ENCODE measurements around the gene ESYT1. TPM values are rescaled to one million over a fixed set of nuclear protein-coding genes. Genes with fewer than 3 reads are reported as not detected.

Gene ESYT1
- 24.4 TPM for total RNA-seq

GRCh38 chr12:56127888-56128669 is at the start of gene ESYT1:
Gene ESYT1 (plus strand): TSS chr12:56128267. CDS start chr12:56128320, 53 bp downstream.

DNA sequence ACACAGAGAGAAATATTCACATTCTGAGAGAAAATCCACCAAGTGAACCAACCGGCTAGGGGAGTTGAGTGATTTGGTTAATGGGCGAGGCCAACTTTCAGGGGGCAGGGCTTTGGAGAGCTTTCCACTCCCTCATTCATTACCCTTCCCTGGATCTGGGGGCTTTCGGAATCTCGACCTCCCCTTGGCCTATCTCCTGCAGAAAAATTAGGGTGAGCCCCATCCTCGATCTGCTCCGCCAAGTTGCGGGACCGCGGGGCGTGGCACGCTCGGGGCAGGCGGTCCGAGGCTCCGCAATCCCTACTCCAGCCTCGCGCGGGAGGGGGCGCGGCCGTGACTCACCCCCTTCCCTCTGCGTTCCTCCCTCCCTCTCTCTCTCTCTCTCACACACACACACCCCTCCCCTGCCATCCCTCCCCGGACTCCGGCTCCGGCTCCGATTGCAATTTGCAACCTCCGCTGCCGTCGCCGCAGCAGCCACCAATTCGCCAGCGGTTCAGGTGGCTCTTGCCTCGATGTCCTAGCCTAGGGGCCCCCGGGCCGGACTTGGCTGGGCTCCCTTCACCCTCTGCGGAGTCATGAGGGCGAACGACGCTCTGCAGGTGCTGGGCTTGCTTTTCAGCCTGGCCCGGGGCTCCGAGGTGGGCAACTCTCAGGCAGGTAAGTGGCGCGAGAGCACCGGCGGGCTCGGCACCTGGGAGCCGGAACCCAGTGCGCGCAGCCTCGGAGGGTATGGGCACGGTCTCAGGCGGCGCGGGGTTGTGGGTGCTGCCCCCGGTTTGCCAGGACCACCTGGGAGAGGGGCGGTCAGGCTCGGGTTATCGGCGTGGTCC is 48.1 kb upstream of the ESYT1 start, which contains the start of gene ERBB3:
TSS of gene ERBB3 (plus strand) at position 443 of the 833 bp plus-strand sequence. CDS start at position 579, 136 bp downstream.

DNA sequence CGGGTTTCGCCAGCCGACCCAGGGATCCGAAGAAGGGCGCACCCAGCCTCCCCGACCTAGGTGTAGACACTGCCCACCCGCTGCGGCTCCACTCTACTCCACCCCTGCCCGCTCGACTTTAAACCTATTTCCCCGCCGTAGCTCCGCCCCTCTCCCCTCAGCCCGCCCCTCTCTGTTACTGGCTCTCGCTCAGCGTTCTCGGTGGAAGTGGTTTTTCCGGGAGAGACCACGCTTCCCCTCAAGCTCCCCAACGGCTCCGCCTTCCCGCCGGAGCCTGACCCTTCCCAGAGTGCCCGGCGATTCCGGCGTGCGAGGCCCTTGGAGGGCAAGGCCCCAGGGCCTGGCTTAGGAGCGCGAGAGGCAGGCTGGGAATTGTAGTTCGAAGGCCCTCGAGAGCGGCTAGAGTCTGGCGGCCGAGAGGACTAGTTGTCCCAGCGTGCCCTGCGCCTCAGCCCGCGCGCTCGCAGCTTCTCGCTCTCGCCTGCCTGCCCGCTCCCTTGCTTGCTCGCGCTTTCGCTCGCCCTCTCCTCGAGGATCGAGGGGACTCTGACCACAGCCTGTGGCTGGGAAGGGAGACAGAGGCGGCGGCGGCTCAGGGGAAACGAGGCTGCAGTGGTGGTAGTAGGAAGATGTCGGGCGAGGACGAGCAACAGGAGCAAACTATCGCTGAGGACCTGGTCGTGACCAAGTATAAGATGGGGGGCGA is 23.8 kb upstream of the ESYT1 start, which contains the start of gene PA2G4:
TSS of gene PA2G4 (plus strand) at position 451 of the 706 bp plus-strand sequence. CDS start at position 630, 179 bp downstream.

GRCh38 chr12:56116267-56117081 is 11.6 kb upstream of the ESYT1 start, which contains the start of gene RPL41:
Gene RPL41 (plus strand): TSS chr12:56116633.

GRCh38 chr12:56117778-56118687 is 10.0 kb upstream of the ESYT1 start, which contains the start of gene ZC3H10:
Gene ZC3H10 (plus strand): TSS chr12:56118266. CDS start chr12:56120563, 2,297 bp downstream.

GRCh38 chr12:56152132-56152755 is 24.2 kb downstream of the ESYT1 start, which contains the start of gene MYL6B:
Gene MYL6B (plus strand): TSS chr12:56152587. CDS start chr12:56153919, 1,332 bp downstream.

DNA sequence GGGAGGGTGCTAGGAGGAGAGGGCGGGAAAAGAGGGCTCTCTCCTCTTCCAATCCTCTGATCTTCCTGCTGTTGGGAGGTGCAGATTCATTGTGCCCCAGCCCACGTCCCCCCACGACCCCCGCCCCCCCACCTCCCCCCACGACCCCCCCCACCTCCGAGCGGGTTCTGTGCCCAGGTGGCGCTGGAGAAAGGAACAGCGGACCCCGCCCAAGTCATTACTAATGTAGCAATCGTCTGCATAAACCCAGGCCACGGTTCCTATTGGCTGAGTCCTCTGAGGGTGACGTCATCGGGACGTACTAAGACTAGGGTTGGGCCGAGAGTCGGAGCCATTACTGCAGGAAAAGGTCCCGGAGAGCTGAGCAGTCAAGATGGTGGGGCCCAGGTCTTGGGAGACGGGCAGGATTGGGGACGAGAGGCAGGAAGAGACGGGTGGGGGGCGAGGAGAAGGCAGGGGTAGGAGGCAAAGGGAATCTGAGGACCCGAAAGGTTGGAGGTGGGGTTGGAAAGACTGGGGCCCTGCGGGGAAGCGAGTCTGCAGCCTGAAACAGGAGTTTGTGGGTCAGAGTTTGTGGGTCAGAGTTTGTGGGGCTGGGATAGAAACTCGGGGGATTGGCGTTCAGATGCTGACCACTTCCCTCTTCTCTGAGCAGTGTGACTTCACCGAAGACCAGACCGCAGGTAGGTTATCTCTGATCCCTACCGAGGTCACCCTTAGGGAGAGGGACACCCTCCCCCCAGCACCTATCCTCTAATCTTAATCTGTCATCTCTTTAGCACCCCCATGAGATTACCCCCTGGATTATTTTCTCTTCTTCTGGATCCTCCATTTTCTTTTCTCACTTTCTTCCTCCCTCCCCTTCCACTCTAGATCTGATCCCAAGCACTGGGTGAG is 30.2 kb downstream of the ESYT1 start, which contains the start of gene MYL6:
TSS of gene MYL6 (plus strand) at position 331 of the 897 bp plus-strand sequence. CDS start at position 374, 43 bp downstream.

DNA sequence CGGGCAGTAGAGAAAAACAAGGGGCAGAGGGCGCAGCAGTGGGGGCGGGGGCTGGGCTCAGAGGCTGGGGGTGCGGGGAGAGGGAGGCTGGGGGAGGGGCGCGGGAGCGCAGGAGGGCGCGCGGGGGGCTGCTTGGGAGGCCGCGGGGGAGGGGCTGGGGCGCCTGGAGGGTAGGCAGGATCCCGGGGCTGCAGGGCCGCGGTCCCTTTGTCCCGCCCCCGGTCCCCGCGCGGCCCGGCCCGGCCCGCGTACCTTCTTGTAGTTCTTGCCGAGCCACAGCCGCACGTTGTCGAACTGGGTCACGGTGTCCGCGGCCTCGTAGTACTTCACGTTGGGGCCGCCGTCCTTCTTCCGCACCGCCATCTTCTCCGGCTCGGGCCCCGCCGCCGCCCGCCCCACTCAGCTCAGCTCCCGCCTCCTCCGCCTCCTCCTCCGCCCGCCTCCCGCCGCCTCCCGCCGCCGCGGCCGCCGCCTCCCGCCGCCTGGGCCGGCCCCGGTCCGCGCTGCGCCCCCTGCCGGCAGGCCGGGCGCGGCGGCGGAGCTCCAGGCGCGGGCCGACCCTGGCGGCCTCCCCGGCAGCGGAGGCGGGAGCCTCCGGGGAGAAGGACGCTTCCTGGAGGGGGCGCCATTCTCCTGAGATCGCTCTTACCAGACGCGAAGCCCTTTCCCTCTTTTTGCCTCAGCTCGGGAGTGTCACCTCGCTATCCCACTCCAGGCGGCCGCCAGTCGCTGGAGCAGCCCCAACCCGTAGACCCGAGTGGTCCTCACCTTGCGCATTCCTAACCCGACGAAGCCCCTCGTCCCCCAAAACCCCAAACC is 61.2 kb downstream of the ESYT1 start, which contains the start of gene SMARCC2:
TSS of gene SMARCC2 (minus strand) at position 385 of the 819 bp plus-strand sequence. CDS start at position 363, 22 bp downstream.

Other genes with a start within 250 kb of the ESYT1 start
- 14.4 TPM for gene PYM1, start 200.4 kb upstream of the ESYT1 start, total RNA-seq
- 13.5 TPM for gene DGKA, start 197.1 kb upstream of the ESYT1 start, total RNA-seq
- not detected for gene PMEL, start 162.2 kb upstream of the ESYT1 start, total RNA-seq
- gene CDK2, start 161.4 kb upstream of the ESYT1 start, total RNA-seq, result 10.6 TPM
- 62.0 TPM for gene RAB5B, start 154.2 kb upstream of the ESYT1 start, total RNA-seq
- gene SUOX, start 131.0 kb upstream of the ESYT1 start, total RNA-seq, result 11.9 TPM
- gene IKZF4, start 107.2 kb upstream of the ESYT1 start, total RNA-seq, result 8.5 TPM
- 22.8 TPM for gene RPS26, start 86.3 kb upstream of the ESYT1 start, total RNA-seq
- gene ERBB3, start 48.1 kb upstream of the ESYT1 start, total RNA-seq, result 3.4 TPM
- 91.7 TPM for gene PA2G4, start 23.7 kb upstream of the ESYT1 start, total RNA-seq
- gene RPL41, start 11.6 kb upstream of the ESYT1 start, total RNA-seq, result 1,201 TPM
- 12.8 TPM for gene ZC3H10, start 10.0 kb upstream of the ESYT1 start, total RNA-seq
- 91.1 TPM for gene MYL6B, start 24.3 kb downstream of the ESYT1 start, total RNA-seq
- gene MYL6, start 30.1 kb downstream of the ESYT1 start, total RNA-seq, result 311 TPM
- gene SMARCC2, start 61.2 kb downstream of the ESYT1 start, total RNA-seq, result 149 TPM
- gene RNF41, start 93.7 kb downstream of the ESYT1 start, total RNA-seq, result 77.9 TPM
- 18.5 TPM for gene NABP2, start 96.1 kb downstream of the ESYT1 start, total RNA-seq
- gene SLC39A5, start 101.8 kb downstream of the ESYT1 start, total RNA-seq, result not detected
- 35.4 TPM for gene ANKRD52, start 130.1 kb downstream of the ESYT1 start, total RNA-seq
- 17.5 TPM for gene COQ10A, start 138.7 kb downstream of the ESYT1 start, total RNA-seq
- gene CS, start 172.1 kb downstream of the ESYT1 start, total RNA-seq, result 149 TPM
- gene CNPY2, start 187.7 kb downstream of the ESYT1 start, total RNA-seq, result 51.6 TPM
- 54.8 TPM for gene PAN2, start 205.7 kb downstream of the ESYT1 start, total RNA-seq
- not detected for gene IL23A, start 210.6 kb downstream of the ESYT1 start, total RNA-seq
- 115 TPM for gene STAT2, start 231.8 kb downstream of the ESYT1 start, total RNA-seq
- not detected for gene APOF, start 234.6 kb downstream of the ESYT1 start, total RNA-seq